Spleen (tissue), 11 donors: ENCODE data around the gene CTNNBL1. TPM values are rescaled to one million over a fixed set of nuclear protein-coding genes. Genes with fewer than 3 reads are reported as not detected.

Experiments
- DNase-seq: peaks from one replicate; pipeline ENCODE4 v3.0.0-alpha.2; 2020
- H3K27ac ChIP-seq, 8 donors: fragments of 200-600 bp; sonication (generic) in 7 of 8; 1 replicate in 4 of 8; 2 replicates in 4 of 8; pipeline versions ENCODE4 v1.5.0 to v1.8.0; 2016 to 2021; ENCODE audit warnings: inconsistent platforms in 4 of 8, mild to moderate bottlenecking in 4 of 8, moderate library complexity in 1 of 8
- H3K27me3 ChIP-seq, 7 donors: fragments of 200-600 bp; sonication (generic) in 6 of 7; replicated peaks in 1 of 7; 1 replicate in 4 of 7; 2 replicates in 3 of 7; pipeline versions ENCODE4 v1.5.0 to v1.8.0; 2016 to 2021; ENCODE audit warnings: inconsistent platforms in 3 of 7, mild to moderate bottlenecking in 1 of 7
- H3K36me3 ChIP-seq, 6 donors: fragments of 200-600 bp; sonication (generic) in 5 of 6; 1 replicate in 4 of 6; 2 replicates in 2 of 6; pipeline versions ENCODE4 v1.5.0 to v1.8.0; 2016 to 2021; ENCODE audit warnings: inconsistent platforms in 2 of 6
- H3K4me1 ChIP-seq, 6 donors: fragments of 200-600 bp; sonication (generic) in 5 of 6; 1 replicate in 3 of 6; 2 replicates in 3 of 6; pipeline versions ENCODE4 v1.5.0 to v1.8.0; 2016 to 2021; ENCODE audit warnings: inconsistent platforms in 3 of 6
- H3K4me3 ChIP-seq, 8 donors: fragments of 200-600 bp; sonication (generic) in 7 of 8; 1 replicate in 4 of 8; 2 replicates in 4 of 8; pipeline versions ENCODE4 v1.5.0 to v1.8.0; 2016 to 2021; ENCODE audit warnings: inconsistent platforms in 4 of 8, mild to moderate bottlenecking in 4 of 8, moderate library complexity in 2 of 8
- H3K9me3 ChIP-seq, 8 donors: fragments of 200-600 bp; sonication (generic) in 7 of 8; 1 replicate in 4 of 8; 2 replicates in 4 of 8; pipeline versions ENCODE4 v1.5.0 to v1.8.0; 2016 to 2021; ENCODE audit warnings: inconsistent platforms in 4 of 8
- CTCF ChIP-seq, 11 experiments: fragments of 200-600 bp in 7 of 11; fragments of 450-650 bp in 4 of 11; sonication (generic) in 4 of 11; IDR thresholded peaks in 8 of 11; conservative IDR thresholded peaks in 3 of 11; 1 replicate in 7 of 11; 2 replicates in 4 of 11; pipeline versions ENCODE4 v1.4.0 to v1.8.0; 2016 to 2021; ENCODE audit warnings: antibody characterized with exemption in 11 of 11, inconsistent platforms in 4 of 11, mild to moderate bottlenecking in 1 of 11
- POLR2A ChIP-seq, 3 donors: fragments of 450-650 bp; IDR thresholded peaks; one replicate each; pipeline ENCODE4 v1.5.1; 2017; ENCODE audit warnings: antibody characterized with exemption in 3 of 3, mild to moderate bottlenecking in 1 of 3
- POLR2AphosphoS5 ChIP-seq, 3 donors: sonication (generic); formaldehyde crosslinking; IDR thresholded peaks; one replicate each; pipeline ENCODE4 v1.5.1; 2017; ENCODE audit warnings: antibody characterized with exemption in 3 of 3
- WGBS, 5 donors: extraction: QIAGEN DNeasy Blood & Tissue Kit in 3 of 5; methylation state at CpG; one replicate each; pipeline versions ENCODE4 v1.1.5 to v1.1.7; 2013 to 2018; 5-methylcytosine and 5-hydroxymethylcytosine counted together
- intact Hi-C: fragments of 100-400 bp; cut with DNase I; formaldehyde crosslinking; loops from one replicate; pipeline ENCODE4 v1.15.0; 2023; ENCODE audit warnings: low total_unique reads
- polyA plus RNA-seq, 3 donors: library from polyadenylated mRNA; stranded (reverse); fragments of 200-250 nt; gene quantifications; one replicate each; pipeline ENCODE4 v1.2.1, GENCODE V29; 2013
- total RNA-seq, 7 donors: library from RNA; depleted of rRNA in 3 of 7; stranded (reverse); fragments of >200 nt in 3 of 7; fragmentation: NEBNext Ultra II Directional in 4 of 7; extraction: Animal tissue kit (Norgen Biotek cat#: 25700) in 4 of 7; gene quantifications; one replicate each; pipeline versions ENCODE4 v1.1.0 to v1.2.1, GENCODE V29; 2016 to 2021
- donor health status: healthy with polysubstance abuse.
- donor health status: DM: no; HTN: no; CAD: no; lungs with moderate emphysema.
- donor health status: DM: no; HTN: no; CAD: no.
- donor health status: Bipolar disorder and iron deficiency.
- donor health status: healthy.
- donor health status: DM: no; HTN: no; CAD: no.
- donor health status: DM: yes; HTN: yes; CAD: no.

The CTNNBL1 gene
- total and polyA plus RNA-seq, 10 donors = 46.5 to 135 (median 82.9) TPM

- TF ChIP-seq POLR2AphosphoS5 (IDR thresholded peaks at IDR 0.05) (no peak), CTCF (IDR thresholded peaks at IDR 0.05 in 8 of 11, conservative IDR thresholded peaks at IDR 0.05 in 3 of 11) (no peak), POLR2A (IDR thresholded peaks at IDR 0.05) (no peak)
- peaks cover 3 to 43% (median 20%) of the 10 kb centered on the region in 6 donors for H3K4me1 ChIP-seq
- no peaks in the 10 kb centered on the region for H3K36me3 ChIP-seq
- 45 to 55% (median 51%) methylated on average over 17 of the region's 17 CpGs for WGBS, 5 donors
- no peak overlapping the region for H3K27ac ChIP-seq
- peaks cover 0 to 93% (median 18%) of the 10 kb centered on the region in 7 donors for H3K27me3 ChIP-seq
- H3K9me3 ChIP-seq = no peaks in the 10 kb centered on the region
- intact Hi-C loops = no loop called here
- no peak overlapping the region for H3K4me3 ChIP-seq
- DNase-seq = no peak
Measured at GRCh38 chr20:37907677-37908401, 214.0 kb downstream of the CTNNBL1 start.

GRCh38 chr20:37911261-37911660, 217.4 kb downstream of the CTNNBL1 start:
- Histone ChIP-seq H3K36me3 (no peaks in the 10 kb centered on the region), H3K27ac (no peak overlapping the region), H3K9me3 (no peaks in the 10 kb centered on the region), H3K4me3 (no peak overlapping the region), H3K4me1 (peaks cover 2 to 46% (median 32%) of the 10 kb centered on the region in 6 donors), H3K27me3 (peaks cover 0 to 93% (median 0%) of the 10 kb centered on the region in 7 donors)
- 61 to 69% (median 62%) methylated on average over 9 of the region's 9 CpGs for WGBS, 5 donors
- intact Hi-C loops = loop anchor here (10.0 kb wide), 1 partner anchor 84 kb away; no protein-coding TSS in a partner anchor
- TF ChIP-seq CTCF (IDR thresholded peaks at IDR 0.05 in 8 of 11, conservative IDR thresholded peaks at IDR 0.05 in 3 of 11) = no peak
- no peak for TF ChIP-seq POLR2A (IDR thresholded peaks at IDR 0.05)
- no peak for DNase-seq

GRCh38 chr20:37911838-37912281, 218.0 kb downstream of the CTNNBL1 start:
- Histone ChIP-seq H3K4me1 (peaks cover 4 to 52% (median 34%) of the 10 kb centered on the region in 6 donors), H3K27me3 (peaks cover 0 to 93% (median 0%) of the 10 kb centered on the region in 7 donors), H3K4me3 (no peak overlapping the region), H3K27ac (no peak overlapping the region), H3K36me3 (no peaks in the 10 kb centered on the region), H3K9me3 (no peaks in the 10 kb centered on the region)
- no peak for DNase-seq
- TF ChIP-seq CTCF (IDR thresholded peaks at IDR 0.05 in 8 of 11, conservative IDR thresholded peaks at IDR 0.05 in 3 of 11) = no peak
- TF ChIP-seq POLR2AphosphoS5 (IDR thresholded peaks at IDR 0.05) = no peak
- TF ChIP-seq POLR2A (IDR thresholded peaks at IDR 0.05) = no peak
- intact Hi-C loops = loop anchor here (10.0 kb wide), 1 partner anchor 83 kb away; no protein-coding TSS in a partner anchor
- WGBS, 5 donors = 19 to 30% (median 23%) methylated on average over 11 of the region's 11 CpGs

- TF ChIP-seq CTCF (IDR thresholded peaks at IDR 0.05 in 8 of 11, conservative IDR thresholded peaks at IDR 0.05 in 3 of 11) (no peak), POLR2AphosphoS5 (IDR thresholded peaks at IDR 0.05) (no peak), POLR2A (IDR thresholded peaks at IDR 0.05) (no peak)
- Histone ChIP-seq H3K4me3 (no peak overlapping the region), H3K9me3 (no peaks in the 10 kb centered on the region), H3K36me3 (no peaks in the 10 kb centered on the region), H3K4me1 (peaks cover 4 to 62% (median 39%) of the 10 kb centered on the region in 6 donors), H3K27me3 (peaks cover 0 to 96% (median 0%) of the 10 kb centered on the region in 7 donors), H3K27ac (peak overlapping the region in 1 of 8 donors; percentile 5)
- intact Hi-C loops = loop anchor here (10.0 kb wide), 1 partner anchor 82 kb away; no protein-coding TSS in a partner anchor
- 52 to 78% (median 61%) methylated on average over 6 of the region's 6 CpGs for WGBS, 5 donors
- DNase-seq = no peak
Measured at GRCh38 chr20:37912874-37913273, 219.0 kb downstream of the CTNNBL1 start.
